Islet precursor cell (in vitro differentiated cells): ENCODE measurements around the gene UCK1.
"Not testable (repeated sequence)": the region's sequence is repeated elsewhere in the genome, so short reads cannot be mapped to it uniquely, and the experiment has no call there.

Experiments used
- DNase-seq: peaks from one replicate; pipeline ENCODE4 v3.0.0-alpha.2; 2018

UCK1 gene

DNA sequence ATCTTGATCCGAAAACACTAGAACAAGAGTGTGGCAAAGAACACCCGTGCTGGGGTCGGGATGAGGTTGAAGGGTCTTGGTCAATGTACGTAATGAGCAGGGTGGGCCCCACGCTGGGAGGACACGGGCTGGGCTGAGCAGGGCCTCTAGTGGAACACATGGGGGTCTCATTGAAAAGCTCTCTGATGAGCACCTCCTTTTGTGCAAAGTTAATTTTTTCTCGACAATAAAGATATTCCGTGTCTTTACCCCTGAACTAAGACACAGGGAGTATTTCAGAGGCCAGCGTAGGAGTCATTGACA lies 8.0 kb downstream of the UCK1 start:
- no peak for DNase-seq

DNA sequence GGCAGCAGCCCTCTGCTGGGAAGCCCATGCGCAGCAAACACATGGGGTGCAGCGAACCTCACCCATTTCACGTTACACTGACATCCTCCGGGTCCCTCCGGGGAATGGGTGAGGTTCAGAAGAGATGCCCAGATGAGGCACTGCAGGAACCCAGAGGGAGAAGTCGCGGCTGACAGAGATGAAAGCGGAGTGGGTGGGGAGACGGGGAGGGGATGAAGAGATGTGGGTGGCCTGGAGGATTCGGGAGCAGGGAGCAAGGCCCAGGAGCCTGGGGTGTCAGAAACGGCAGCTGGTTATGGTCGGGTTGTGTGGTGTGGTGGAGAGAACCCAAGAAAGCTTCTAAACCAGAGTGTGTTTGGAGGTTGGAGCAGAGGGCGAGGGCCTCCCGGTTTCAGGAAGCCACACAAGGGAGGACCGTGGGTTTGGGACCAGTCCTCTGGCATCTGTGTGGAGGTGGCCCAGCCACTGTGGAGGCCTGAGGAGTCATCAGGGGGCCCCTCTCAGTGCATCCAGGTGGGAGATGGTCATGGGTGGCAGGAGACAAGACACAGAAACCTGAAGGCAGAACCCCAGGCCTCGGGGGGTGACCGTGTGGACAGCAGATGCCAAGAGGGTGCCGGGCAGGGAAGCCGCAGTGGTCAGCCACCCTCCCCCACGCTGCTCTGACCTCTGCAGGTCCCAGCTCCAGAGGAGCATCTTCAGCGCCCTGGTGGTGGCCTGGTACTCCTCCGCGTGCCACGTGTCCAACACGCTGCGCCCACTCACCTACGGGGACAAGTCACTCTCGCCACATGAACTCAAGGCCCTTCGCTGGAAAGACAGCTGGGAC lies 8.6 kb downstream of the UCK1 start:
- peak; percentile 50 for DNase-seq

DNA sequence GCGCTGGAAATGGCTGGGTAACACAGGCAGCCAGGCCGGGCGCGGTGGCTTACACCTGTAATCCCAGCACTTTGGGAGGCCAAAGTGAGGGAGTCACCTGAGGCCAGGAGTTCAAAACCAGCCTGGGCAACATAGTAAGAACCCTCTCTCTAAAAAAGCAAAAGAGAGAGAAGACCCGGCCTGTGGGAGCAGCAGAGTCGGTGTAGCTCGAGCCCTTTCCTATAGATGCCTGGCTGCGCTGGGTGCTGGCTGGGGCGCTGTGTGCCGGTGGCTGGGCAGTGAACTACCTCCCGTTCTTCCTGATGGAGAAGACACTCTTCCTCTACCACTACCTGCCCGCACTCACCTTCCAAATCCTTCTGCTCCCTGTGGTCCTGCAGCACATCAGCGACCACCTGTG lies 9.2 kb downstream of the UCK1 start:
- no peak for DNase-seq

DNA sequence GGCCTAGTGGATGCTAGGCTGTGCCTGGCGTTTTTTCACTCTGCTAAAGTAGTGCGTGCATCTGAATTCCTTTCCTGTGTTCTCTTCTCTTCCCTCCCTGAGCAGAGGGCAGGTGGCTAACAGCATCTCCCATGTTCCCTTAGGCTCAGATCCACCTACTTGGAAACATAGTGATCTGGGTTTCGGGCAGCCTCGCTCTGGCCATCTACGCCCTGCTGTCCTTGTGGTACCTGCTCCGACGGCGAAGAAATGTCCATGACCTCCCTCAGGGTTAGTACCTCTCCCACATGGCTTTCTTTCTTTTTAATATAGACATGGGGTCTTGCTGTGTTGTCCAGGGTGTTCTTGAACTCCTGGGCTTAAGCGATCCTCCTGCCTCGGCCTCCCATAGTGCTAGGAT lies 9.9 kb downstream of the UCK1 start:
- peak; percentile 32 for DNase-seq

DNA sequence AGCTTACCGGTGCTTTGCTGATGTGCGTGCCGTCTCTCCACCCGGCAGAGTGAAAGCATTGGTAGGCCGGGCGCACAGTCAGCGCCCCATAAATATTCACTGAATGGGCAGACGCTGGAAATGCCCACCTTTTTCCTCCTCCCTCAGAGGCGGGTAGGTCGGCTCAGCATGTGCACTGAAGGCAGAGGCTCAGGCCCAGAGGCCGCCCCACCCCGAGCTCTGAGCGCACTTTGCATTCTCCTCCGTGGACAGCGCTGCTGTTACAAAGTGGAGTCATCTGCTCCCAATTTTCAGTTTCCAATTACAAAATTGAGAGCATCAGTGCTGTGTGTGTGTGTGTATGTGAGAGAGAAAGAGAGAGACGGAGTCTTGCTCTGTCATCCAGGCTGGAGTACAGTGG lies 10.6 kb downstream of the UCK1 start:
- peak; percentile 42 for DNase-seq

DNA sequence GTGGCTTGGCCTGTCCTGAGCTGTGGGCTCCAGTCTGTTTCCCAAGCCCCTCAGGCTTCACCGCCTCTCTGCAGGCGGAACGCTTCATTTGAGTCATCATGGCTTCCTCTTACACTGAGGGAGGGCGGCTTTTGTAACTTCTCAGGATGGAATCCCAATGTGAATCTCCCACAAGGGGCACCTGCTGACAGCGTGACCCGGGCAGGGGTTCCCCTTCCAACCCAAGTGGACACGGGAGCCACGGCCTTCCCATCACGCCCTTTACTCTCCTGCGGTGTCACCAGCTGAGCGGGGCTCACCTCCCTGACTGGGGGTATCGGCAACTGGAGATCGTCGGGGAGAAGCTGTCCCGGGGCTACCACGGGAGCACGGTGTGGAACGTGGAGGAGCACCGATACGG lies 12.5 kb downstream of the UCK1 start:
- no peak for DNase-seq

DNA sequence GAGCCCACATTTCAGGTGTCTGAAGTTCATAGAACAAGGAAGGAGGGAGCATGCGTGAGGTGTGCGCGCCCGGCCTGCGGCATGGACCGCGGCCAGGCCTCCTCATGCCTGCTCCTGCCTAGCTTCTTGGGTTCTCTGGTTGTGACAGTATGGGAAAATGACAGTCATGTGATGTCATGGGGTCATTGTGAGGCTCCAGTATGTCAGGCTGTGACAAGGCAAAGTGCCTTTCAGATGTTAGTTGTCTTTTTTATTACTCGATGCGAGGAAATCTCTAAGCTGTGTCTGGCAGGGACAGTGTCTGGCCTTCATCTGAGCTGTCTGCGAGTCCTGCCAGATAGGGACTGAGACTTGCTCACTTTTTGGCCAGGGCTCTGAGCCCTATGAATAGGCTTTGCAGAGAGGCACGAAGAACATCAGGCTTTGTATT lies 13.3 kb downstream of the UCK1 start:
- DNase-seq = no peak

DNA sequence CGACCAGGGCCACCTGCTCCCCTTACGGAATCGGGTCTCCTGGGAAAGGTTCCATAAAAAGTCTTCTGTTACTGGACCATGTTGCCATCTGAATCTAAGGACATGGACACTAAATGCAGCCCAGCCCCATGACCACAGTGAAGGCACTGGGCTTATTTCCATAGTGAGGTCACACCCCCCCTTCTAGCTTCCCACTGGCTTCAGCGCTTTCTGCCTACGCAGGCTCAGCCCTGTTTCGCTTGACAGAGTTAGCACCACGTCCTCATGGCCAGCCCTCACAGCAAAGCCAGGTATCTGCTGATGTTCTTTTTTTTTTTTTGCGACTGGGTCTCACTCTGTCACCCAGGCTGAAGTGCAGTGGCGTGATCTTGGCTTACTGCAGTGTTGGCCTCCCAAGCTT lies 14.1 kb downstream of the UCK1 start:
- DNase-seq = no peak

DNA sequence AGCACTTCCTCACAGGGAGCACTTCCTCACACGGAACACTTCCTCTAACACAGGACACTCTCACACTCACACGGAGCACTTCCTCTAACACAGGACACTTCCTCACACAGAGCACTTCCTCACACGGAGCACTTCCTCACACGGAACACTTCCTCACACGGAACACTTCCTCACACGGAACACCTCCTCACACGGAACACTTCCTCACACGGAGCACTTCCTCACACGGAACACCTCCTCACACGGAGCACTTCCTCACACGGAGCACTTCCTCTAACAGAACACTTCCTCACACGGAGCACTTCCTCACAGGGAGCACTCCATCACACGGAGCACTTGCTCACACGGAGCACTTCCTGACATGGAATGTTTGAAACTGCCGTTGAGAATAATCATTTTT lies 15.0 kb downstream of the UCK1 start:
- DNase-seq = no peak

DNA sequence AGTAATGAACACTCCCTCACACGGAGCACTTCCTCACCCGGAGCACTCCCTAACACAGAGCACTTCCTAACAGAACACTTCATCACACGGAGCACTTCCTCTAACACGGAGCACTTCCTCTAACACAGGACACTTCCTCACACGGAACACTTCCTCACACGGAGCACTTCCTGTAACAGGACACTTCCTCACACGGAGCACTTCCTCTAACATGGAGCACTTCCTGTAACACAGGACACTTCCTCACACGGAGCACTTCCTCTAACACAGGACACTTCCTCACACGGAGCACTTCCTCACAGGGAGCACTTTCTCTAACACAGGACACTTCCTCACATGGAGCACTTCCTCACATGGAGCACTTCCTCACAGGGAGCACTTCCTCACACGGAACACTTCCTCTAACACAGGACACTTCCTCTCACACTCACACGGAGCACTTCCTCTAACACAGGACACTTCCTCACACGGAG lies 15.5 kb downstream of the UCK1 start:
- DNase-seq = not testable (repeated sequence)

DNA sequence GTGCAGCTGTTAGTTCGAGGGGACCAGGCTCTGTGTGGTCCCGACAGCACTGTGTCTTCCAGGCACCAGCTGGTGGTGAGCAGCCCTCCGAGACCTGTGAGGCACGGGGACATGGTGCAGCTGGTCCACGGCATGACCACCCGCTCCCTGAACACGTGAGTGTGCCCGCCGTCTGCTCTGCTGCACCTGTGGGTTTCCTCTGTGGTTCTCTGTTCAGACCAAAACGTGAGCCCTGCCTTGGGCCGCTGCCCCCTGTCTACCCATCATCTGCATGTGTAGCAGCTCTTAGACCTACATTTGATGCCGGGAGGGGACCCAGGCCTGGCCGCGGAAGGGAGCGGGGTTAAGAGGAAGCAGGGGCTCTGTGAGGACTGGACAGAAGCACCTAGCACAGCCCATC lies 17.9 kb downstream of the UCK1 start:
- DNase-seq = no peak

DNA sequence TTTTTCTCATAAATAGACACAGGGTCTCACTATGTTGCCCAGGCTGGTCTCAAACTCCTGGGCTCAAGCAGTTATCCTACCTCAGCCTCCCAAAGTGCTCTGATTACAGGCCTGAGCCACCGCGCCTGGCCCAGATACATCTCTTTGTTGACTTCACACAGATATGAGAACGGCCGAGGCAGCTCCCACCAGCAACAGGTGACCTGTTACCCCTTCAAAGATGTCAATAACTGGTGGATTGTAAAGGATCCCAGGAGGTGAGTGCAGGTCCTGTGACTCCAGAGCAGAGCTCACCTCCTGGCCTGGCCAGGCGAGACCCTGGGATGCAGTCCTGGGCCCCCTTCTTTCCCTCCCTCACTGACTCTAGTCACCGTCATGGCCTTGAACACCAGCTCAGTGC lies 19.2 kb downstream of the UCK1 start:
- DNase-seq = no peak

DNA sequence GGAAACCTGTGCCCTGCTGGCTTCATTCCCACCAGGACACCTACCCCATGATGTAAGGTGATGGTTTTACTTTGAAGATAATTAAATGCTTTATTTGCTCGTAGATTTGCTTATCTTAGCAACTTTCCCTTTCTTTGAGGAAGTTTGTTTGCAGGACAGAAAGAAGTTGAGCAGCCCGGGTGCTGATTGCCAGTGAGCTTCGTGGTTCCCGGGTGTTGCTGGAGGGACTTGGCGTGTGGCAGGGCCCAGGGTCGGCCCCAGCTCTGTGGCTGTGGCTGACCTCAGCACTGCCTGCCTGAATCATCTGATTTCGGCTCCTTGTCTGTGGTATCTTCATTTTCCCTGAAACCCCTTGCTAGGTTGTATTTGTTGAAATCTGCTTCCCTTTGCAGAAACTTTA lies 19.6 kb downstream of the UCK1 start:
- no peak for DNase-seq

DNA sequence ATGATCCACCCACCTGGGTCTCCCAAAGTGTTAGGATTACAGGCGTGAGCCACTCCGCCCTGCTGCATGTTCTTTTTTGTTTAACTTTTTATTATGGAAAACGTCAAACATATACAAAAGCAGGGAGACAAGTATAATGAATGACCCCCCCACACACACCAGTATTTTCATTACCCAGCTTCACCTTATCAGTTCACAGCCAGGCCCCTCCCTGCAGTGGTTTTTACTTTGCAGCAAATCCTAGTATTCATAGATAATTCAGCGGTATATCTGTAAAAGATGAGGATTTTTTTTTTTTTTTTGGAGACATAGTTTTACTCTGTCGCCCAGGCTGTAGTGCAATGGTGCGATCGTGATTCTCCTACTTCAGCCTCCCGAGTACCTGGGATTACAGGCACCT lies 26.1 kb downstream of the UCK1 start:
- DNase-seq = no peak

DNA sequence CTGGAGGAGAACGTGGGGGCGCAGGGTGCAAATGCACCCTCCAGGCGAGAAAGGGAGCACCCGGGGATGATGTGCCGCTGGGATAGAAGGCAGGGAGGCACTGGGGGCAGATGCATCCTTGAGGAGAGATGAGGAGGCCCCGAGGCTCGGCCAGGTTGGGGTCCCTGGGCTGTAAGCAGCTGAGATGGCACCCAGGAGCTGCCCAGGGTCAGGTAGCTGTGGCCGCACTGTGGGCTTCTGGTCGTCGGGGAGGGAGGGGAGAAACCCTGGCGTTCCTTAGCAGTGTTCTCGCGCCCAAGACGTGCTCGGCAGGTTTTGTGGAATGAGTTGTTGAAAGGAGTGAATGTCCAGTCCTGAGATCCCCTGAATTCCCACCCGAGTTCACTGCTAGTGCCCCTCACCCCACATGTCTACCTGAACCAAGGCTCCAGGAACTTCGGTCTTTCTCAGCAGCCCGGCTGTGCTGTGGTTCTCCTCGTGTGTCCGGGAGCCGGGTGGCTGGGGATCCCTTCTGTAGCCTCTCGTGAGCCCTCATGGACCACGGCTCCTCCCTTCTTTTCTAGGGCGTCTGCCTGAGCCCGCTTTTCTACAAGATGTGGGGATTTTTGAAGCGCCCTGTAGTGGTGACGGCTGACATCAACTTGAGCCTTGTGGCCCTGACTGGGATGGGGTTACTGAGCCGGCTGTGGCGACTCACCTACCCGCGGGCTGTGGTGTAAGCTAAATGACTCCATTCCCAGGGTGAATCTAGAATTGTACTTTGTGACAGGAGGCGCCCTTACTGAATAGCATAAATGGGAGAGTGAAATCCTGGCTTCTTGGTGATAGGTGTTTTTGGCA lies 27.2 kb downstream of the UCK1 start:
- no peak for DNase-seq

DNA sequence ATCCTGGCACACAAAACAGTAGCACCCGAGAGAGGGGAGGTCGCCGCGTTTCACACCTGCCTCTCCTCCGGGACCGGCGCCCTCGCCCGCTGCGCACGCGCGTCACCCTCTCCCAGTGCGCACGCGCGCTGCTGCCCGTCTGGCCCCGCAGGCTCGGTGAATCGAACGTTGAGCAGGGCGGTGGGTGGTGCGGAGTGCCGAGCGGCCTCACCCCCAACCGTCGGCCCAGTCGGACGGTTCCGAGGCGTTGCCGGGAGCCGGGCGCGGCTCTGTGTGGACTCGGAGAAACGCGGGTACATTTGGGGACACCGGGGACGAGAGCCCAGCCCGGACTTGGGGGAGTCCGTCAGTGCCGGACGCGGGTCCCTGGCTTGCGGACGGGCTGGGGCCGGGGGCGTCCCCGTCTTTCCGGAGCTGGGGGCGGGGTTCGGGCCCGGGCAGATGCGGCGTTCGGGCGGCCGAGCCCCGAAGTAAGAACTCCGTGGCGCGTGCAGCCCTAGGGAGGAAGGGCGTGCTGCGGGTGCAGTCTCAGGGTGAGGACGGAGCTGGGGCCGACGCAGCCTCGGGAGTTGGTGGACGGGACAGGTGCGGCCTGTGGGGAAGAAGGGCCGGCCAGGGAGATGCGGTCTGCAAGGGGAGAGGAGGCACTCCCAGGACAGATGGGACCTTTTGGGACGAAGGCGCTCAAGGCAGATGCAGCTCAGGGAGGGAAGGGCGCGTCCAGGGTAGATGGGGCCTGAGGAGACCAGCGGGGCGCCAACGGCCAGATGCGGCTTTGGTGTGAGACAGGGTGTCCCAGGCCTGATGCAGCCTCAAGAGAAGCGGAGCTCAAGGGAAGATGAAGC lies 28.1 kb downstream of the UCK1 start, which contains the start of gene POMT1:
Gene POMT1 (plus strand): TSS at position 138 of the 845 bp plus-strand sequence. CDS start 1,301 bp downstream, outside the sequence.
- DNase-seq = peak; percentile 91

DNA sequence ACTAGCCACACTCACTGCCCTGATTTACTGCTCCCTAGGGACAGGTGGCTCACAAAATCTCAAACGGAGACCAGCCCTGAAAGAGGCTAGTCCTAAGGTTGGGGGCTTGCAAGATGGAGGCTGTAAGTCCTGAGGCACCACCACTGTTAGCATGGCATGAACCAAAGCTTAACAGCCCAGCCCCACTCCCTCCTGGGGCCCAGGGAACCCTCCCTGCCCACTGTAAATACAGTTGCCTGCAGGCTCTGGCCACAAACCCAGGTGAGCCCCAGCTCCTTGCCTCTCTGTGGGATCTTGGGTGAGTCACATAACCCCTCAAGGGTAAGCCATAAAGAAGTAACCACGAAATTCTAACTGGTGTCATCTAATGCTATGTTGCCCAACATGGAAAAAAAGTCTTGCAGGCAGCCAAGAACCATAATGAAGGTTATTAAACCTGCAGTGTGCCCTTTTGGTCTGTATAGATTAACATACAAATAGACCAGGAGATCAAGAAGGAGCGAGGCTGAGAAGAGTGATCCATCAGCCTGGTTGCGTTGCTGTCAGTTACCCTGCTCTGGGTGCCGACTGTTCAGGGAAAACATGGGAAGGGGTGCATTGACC lies 30.0 kb downstream of the UCK1 start:
- DNase-seq = peak; percentile 79

DNA sequence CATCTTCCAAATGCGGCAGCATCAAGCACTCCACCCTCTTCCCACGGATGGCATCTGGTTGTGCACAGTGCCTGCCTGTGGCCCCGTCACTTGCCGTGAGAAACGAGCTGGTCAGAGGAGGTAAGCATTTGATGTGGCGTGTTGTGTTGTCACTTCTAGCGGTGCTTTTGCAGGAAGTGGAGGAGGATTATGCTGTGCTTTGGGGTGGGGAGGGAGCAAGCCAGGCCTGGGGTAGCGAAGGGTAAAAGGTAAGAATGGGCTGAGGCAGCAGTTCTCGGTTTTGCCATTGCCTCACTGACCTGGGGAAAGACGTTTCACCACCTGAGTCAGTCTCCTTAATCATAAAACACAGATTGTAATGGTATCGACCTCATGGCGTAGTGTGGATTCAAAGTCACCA lies 30.7 kb downstream of the UCK1 start:
- no peak for DNase-seq

DNA sequence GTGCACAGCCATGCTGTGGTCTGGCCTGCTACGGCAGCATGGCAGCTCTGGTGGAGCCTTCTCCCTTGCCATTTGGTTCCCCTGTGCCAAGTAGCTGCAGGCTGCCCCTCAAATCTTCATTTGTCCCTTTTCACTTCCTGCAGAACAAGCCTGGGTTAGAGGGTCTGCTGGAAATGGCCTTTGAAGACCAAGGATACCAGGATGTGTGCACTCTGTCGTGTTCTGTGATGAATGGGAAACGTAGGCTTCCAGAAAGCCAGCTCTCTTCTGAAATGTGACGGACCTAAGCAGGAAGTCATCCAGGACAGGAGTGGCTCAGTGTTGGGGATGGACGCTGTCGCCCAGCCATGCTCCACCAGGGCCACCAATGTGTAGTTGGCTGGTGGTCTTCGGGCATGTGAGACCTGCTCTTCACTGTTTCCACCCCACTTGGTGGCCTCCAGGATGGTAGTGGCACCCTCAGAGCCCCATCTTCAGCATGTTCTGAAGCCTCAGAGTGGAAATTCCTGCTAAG lies 31.8 kb downstream of the UCK1 start:
- no peak for DNase-seq

DNA sequence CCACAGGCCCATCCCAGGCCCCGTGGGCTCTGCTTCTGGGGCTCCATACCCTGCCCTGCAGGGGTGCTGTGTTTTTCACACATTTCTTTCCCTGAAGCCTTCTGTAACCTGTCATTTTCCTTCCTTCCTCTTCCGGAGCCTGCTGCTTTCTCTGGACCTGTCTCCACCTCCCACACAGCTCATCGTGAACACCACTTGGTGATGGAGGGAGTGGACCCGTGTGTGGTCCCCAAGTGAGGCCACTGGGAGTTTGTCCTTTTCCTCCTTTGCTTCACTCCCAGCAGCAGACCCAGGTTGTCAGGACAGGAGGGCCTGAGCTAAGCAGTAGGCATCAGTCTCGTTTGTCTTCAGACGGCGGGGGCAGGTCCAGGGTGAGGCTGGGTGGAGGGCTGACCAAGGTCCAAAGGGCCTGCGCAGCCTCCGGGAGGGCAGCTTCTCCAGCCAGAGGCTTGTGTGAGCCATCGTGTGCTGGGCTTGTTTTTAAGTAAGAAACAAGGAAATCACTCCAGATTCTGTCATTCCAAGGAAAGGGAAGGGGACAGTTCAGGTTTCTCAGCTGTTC lies 34.1 kb downstream of the UCK1 start:
- DNase-seq = no peak

DNA sequence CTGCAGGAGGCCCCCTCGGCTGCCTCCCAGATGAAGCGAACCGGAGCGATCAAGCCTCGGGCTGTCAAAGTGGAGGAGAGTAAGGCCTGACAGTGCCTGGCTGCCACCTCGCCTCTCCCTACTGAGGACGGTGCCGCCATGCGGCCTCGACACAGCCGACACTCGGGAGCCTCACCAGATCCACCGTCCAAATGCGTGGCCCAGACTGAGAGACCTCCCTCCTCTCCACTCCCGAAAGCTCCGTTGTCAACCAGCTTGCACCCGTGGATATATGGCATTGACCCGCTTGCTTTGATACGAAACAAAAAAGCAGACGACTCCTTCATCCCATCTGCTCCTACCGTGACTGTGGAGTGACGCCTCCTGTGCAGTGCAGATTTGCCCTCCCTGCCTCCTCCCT lies 35.3 kb downstream of the UCK1 start:
- no peak for DNase-seq

DNA sequence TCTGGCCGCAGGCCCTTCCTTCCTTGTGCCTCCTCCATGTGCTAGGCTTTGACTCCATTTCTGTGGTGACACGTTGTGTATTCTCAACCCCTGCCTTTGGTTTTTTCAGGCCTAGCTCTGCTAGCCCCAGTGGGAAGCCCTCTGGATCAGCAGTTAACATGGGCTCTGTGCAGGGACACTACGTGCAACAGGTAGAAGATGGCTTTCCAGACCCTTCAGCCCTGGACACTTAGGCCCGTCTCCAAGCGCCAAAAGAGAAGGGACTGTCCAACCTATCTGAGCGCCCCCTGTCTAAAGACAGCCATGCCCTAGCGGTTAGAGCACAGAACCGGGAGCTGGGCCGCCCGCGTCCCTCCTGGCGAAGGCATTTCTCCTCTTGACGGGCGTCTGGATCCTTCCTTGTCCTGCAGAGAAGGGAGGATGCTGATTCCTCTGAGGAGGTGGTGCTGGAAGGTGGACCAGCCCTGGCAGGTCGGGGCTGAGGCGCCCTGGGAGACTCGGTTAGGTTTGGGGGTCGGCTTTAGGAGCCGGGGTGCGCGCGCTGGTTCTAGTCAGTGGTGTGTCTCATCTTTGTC lies 36.7 kb downstream of the UCK1 start:
- DNase-seq = no peak
